Central memory CD4-positive, alpha-beta T cell (primary cell): ENCODE results near the gene S100A7.
A peak's percentile ranks its signal among the peaks of the same experiment; 100 is the strongest.
"Not testable (repeated sequence)": the region's sequence is repeated elsewhere in the genome, so short reads cannot be mapped to it uniquely, and the experiment has no call there.

Experiments used
- DNase-seq: peaks from one replicate; pipeline ENCODE4 v3.0.0; 2022

The S100A7 gene

GRCh38 chr1:153475282-153475681 lies 14.8 kb upstream of the S100A7 start:
- DNase-seq: no peak

- DNase-seq: no peak
These were observed 13.9 kb upstream of the S100A7 start for GRCh38 chr1:153474347-153474746.

- DNase-seq: no peak
These were observed 10.3 kb upstream of the S100A7 start for GRCh38 chr1:153470707-153471106.

GRCh38 chr1:153466908-153467307 lies 6.5 kb upstream of the S100A7 start:
- no peak for DNase-seq

GRCh38 chr1:153465811-153466636 lies 5.6 kb upstream of the S100A7 start:
- DNase-seq: peak; percentile 36

GRCh38 chr1:153462741-153463140 lies 2.3 kb upstream of the S100A7 start:
- DNase-seq: not testable (repeated sequence)

- no peak for DNase-seq
These were observed 796 bp downstream of the S100A7 start for GRCh38 chr1:153459655-153460054.

GRCh38 chr1:153456396-153456795 lies 4.1 kb downstream of the S100A7 start:
- DNase-seq: no peak

- not testable (repeated sequence) for DNase-seq
These were observed 11.6 kb downstream of the S100A7 start for GRCh38 chr1:153448851-153449250.

GRCh38 chr1:153447498-153448170 lies 12.8 kb downstream of the S100A7 start:
- no peak for DNase-seq

- no peak for DNase-seq
These were observed 16.4 kb downstream of the S100A7 start for GRCh38 chr1:153444078-153444477.

- no peak for DNase-seq
These were observed 17.0 kb downstream of the S100A7 start for GRCh38 chr1:153443486-153443885.

- no peak for DNase-seq
These were observed 19.2 kb downstream of the S100A7 start for GRCh38 chr1:153441238-153441755.

GRCh38 chr1:153439273-153439672 lies 21.2 kb downstream of the S100A7 start:
- DNase-seq: no peak

GRCh38 chr1:153438599-153438998 lies 21.9 kb downstream of the S100A7 start:
- DNase-seq: no peak

- DNase-seq: no peak
These were observed 23.2 kb downstream of the S100A7 start for GRCh38 chr1:153437236-153437635.

GRCh38 chr1:153434746-153435455 lies 25.6 kb downstream of the S100A7 start:
- no peak for DNase-seq

GRCh38 chr1:153432874-153433681 lies 27.4 kb downstream of the S100A7 start:
- no peak for DNase-seq

GRCh38 chr1:153431928-153432327 lies 28.5 kb downstream of the S100A7 start:
- no peak for DNase-seq

GRCh38 chr1:153431427-153431826 lies 29.0 kb downstream of the S100A7 start:
- no peak for DNase-seq

GRCh38 chr1:153431002-153431401 lies 29.4 kb downstream of the S100A7 start:
- no peak for DNase-seq

GRCh38 chr1:153430561-153430960 lies 29.9 kb downstream of the S100A7 start:
- no peak for DNase-seq

GRCh38 chr1:153430166-153430553 lies 30.3 kb downstream of the S100A7 start:
- DNase-seq: no peak
